ENCODE results near the gene VPS26A. TPM values are rescaled to one million over a fixed set of nuclear protein-coding genes. Genes with fewer than 3 reads are reported as not detected.

The VPS26A gene
- total RNA-seq, 3 donors from 2014 or later (not counting 1 experiment from before 2014, with no cell fraction given) = 62.6 to 86.4 (median 86.2) TPM

DNA sequence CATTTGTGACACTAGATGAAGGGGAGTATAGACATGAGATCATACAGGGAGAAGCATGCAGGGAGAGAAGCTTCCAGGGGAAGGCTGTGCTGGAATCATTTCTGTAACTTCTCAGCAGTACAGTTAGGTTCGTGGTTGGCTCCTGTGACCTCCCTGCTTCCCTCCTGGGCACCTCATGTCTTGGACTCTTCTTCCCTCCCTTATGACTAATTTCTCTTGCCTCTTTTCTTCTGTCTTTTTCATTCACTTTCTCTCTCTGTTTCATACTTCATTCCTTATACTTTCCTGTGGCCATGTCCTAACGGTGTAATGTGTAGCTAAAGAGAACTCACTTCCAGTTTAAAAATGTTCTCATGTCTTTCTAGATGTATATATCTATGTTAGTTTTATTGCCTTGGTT is 77.1 kb downstream of the VPS26A start:
- peaks cover 22 to 36% of the 10 kb centered on the region in 2 donors for H3K4me1 Mint-ChIP-seq
- no peaks in the 10 kb centered on the region for H3K27me3 ChIP-seq (ENCODE audit: control insufficient read depth, insufficient read depth, low read length)
- TF ChIP-seq, protein P1, sequence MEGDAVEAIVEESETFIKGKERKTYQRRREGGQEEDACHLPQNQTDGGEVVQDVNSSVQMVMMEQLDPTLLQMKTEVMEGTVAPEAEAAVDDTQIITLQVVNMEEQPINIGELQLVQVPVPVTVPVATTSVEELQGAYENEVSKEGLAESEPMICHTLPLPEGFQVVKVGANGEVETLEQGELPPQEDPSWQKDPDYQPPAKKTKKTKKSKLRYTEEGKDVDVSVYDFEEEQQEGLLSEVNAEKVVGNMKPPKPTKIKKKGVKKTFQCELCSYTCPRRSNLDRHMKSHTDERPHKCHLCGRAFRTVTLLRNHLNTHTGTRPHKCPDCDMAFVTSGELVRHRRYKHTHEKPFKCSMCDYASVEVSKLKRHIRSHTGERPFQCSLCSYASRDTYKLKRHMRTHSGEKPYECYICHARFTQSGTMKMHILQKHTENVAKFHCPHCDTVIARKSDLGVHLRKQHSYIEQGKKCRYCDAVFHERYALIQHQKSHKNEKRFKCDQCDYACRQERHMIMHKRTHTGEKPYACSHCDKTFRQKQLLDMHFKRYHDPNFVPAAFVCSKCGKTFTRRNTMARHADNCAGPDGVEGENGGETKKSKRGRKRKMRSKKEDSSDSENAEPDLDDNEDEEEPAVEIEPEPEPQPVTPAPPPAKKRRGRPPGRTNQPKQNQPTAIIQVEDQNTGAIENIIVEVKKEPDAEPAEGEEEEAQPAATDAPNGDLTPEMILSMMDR (IDR thresholded peaks at IDR 0.05) = no peak
- peaks cover 8% of the 10 kb centered on the region for H3K36me3 Mint-ChIP-seq
- H3K9me3 ChIP-seq (ENCODE audit: control insufficient read depth, insufficient read depth, low read length) = no peaks in the 10 kb centered on the region
- H3K4me3 Mint-ChIP-seq = no peak overlapping the region
- H3K27ac ChIP-seq (ENCODE audit: low read length) = no peak overlapping the region
- 86% methylated on average over 1 of the region's 2 CpGs for WGBS (ENCODE audit: insufficient coverage)
- H3K9me3 Mint-ChIP-seq = no peaks in the 10 kb centered on the region
- peaks cover 31% of the 10 kb centered on the region for H3K4me1 ChIP-seq (ENCODE audit: control insufficient read depth, insufficient read depth, low read length)
- no peak overlapping the region for H3K4me3 ChIP-seq (ENCODE audit: low read length)
- intact Hi-C loops (cut with micrococcal nuclease) = no loop called here
- H3K27me3 Mint-ChIP-seq (ENCODE audit: low read depth in 2 of 2) = no peaks in the 10 kb centered on the region
- DNase-seq (no peak), ATAC-seq (no peak)
- H3K27ac Mint-ChIP-seq = peak overlapping the region; percentile 61 to 82
- peaks cover 42% of the 10 kb centered on the region for H3K36me3 ChIP-seq (ENCODE audit: control insufficient read depth, insufficient read depth, low read length)

DNA sequence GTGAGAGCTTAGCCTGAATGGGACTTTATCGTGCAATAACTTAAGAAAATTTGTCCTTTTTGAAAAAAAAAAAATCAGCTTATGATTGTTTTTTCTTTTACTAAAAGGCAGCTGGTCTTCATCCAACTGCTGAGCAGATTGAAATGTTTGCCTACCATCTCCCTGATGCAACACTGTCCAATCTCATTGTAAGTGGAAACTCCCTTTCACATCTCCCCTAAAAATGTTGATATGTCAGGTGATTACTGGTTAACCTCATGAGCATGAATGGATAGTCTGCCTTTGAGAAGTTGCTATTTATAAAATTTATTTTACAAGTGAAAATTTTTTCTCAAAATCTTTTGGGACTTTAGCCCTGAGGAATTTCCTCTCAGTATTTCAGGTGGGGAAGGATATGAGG is 78.4 kb downstream of the VPS26A start:
- Mint-ChIP-seq H3K4me1 (peaks cover 34 to 49% of the 10 kb centered on the region in 2 donors), H3K4me3 (peak overlapping the region; percentile 40), H3K27ac (peak overlapping the region; percentile 61 to 82), H3K9me3 (no peaks in the 10 kb centered on the region), H3K27me3 (ENCODE audit: low read depth in 2 of 2) (no peaks in the 10 kb centered on the region), H3K36me3 (peaks cover 8% of the 10 kb centered on the region)
- ATAC-seq = peak; percentile 47 to 75 (median 55)
- TF ChIP-seq, protein P1 (IDR thresholded peaks at IDR 0.05) = no peak
- Histone ChIP-seq H3K36me3 (ENCODE audit: control insufficient read depth, insufficient read depth, low read length) (peaks cover 37% of the 10 kb centered on the region), H3K27me3 (ENCODE audit: control insufficient read depth, insufficient read depth, low read length) (no peaks in the 10 kb centered on the region), H3K9me3 (ENCODE audit: control insufficient read depth, insufficient read depth, low read length) (no peaks in the 10 kb centered on the region), H3K4me1 (ENCODE audit: control insufficient read depth, insufficient read depth, low read length) (peaks cover 42% of the 10 kb centered on the region), H3K27ac (ENCODE audit: low read length) (peak overlapping the region; percentile 57), H3K4me3 (ENCODE audit: low read length) (no peak overlapping the region)
- DNase-seq = peak in 1 of 2 donors; percentile 68
- 100% methylated on average over 1 of the region's 1 CpG for WGBS (ENCODE audit: insufficient coverage)
- intact Hi-C loops (cut with micrococcal nuclease) = loop anchor here (2.0 kb wide), 1 partner anchor 18 kb away; no protein-coding TSS in a partner anchor

DNA sequence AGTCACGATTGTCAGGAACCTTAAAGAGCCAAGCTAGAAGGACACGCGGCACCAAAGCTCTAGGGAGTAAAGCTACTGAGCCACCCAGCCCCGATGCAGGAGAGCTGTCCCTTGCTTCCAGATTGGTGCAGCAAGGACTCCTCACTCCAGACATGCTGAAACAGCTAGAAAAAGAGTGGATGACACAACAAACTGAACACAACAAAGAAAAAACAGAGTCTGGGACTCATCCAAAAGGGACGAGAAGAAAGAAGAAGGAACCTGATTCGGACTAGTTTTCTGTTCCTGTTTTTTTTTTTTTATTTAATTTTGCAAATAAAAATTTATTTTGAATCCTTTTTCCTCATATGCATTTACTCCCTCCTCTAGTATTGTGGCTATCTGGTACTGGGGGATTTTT is 84.8 kb downstream of the VPS26A start:
- Histone ChIP-seq H3K27me3 (ENCODE audit: control insufficient read depth, insufficient read depth, low read length) (no peaks in the 10 kb centered on the region), H3K36me3 (ENCODE audit: control insufficient read depth, insufficient read depth, low read length) (peaks cover 26% of the 10 kb centered on the region), H3K9me3 (ENCODE audit: control insufficient read depth, insufficient read depth, low read length) (no peaks in the 10 kb centered on the region), H3K4me3 (ENCODE audit: low read length) (no peak overlapping the region), H3K27ac (ENCODE audit: low read length) (no peak overlapping the region), H3K4me1 (ENCODE audit: control insufficient read depth, insufficient read depth, low read length) (peaks cover 35% of the 10 kb centered on the region)
- Mint-ChIP-seq H3K4me3 (no peak overlapping the region), H3K36me3 (peaks cover 14% of the 10 kb centered on the region), H3K27me3 (ENCODE audit: low read depth in 2 of 2) (no peaks in the 10 kb centered on the region), H3K9me3 (no peaks in the 10 kb centered on the region), H3K4me1 (peaks cover 44 to 61% of the 10 kb centered on the region in 2 donors), H3K27ac (peak overlapping the region; percentile 9 to 93)
- TF ChIP-seq, protein P1 (IDR thresholded peaks at IDR 0.05) = no peak
- ATAC-seq = no peak
- WGBS (ENCODE audit: insufficient coverage) = 98% methylated on average over 4 of the region's 6 CpGs
- no peak for DNase-seq
- intact Hi-C loops (cut with micrococcal nuclease) = no loop called here

Data from natural killer cell (primary cell).